Ovary (tissue), 3 donors: ENCODE measurements around the gene EFCAB6.

ENCODE experiments used
- EP300 ChIP-seq: sonication (generic); formaldehyde crosslinking; IDR thresholded peaks from one replicate; pipeline ENCODE4 v1.6.1; 2017; ENCODE audit warnings: antibody characterized with exemption
- POLR2A ChIP-seq: fragments of 450-650 bp; IDR thresholded peaks from one replicate; pipeline ENCODE4 v1.6.1; 2017; ENCODE audit warnings: antibody characterized with exemption, mild to moderate bottlenecking, moderate library complexity
- TF ChIP-seq, protein P1 (sequence below), 3 donors: fragments of 450-650 bp in 2 of 3; fragments of 200-600 bp in 1 of 3; IDR thresholded peaks; one replicate each; pipeline versions ENCODE4 v1.5.1 to v1.8.0; 2016 to 2022; ENCODE audit warnings: antibody characterized with exemption in 3 of 3, mild to moderate bottlenecking in 1 of 3
- donor health status: DM: no; HTN: no; CAD: no.

GRCh38 chr22:43734370-43735150, 77.5 kb downstream of the EFCAB6 start:
- TF ChIP-seq, protein P1, sequence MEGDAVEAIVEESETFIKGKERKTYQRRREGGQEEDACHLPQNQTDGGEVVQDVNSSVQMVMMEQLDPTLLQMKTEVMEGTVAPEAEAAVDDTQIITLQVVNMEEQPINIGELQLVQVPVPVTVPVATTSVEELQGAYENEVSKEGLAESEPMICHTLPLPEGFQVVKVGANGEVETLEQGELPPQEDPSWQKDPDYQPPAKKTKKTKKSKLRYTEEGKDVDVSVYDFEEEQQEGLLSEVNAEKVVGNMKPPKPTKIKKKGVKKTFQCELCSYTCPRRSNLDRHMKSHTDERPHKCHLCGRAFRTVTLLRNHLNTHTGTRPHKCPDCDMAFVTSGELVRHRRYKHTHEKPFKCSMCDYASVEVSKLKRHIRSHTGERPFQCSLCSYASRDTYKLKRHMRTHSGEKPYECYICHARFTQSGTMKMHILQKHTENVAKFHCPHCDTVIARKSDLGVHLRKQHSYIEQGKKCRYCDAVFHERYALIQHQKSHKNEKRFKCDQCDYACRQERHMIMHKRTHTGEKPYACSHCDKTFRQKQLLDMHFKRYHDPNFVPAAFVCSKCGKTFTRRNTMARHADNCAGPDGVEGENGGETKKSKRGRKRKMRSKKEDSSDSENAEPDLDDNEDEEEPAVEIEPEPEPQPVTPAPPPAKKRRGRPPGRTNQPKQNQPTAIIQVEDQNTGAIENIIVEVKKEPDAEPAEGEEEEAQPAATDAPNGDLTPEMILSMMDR (IDR thresholded peaks at IDR 0.05): no peak
- TF ChIP-seq POLR2A: no peak
- no peak for TF ChIP-seq EP300
